Measurements from ENCODE around the gene FBXO34.
"Not testable (repeated sequence)": the region's sequence is repeated elsewhere in the genome, so short reads cannot be mapped to it uniquely, and the experiment has no call there.

Gene FBXO34

DNA sequence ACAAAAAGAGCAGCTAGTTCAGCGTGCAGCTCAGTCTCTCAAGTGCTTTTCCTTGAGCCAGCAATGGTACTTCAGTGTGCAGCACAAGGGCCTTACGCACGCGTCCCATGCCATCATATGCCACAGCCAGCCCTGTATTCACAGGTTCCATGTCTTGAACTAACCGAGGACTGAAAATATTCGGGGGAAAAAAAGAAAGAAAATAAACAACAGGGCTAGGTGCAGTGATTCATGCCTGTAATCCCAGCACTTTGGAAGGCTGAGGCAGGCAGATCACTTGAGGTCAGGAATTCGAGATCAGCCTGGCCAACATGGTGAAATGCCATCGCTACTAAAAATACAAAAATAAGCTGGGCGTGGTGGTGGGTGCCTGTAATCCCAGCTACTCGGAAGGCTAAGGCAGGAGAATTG is 111.8 kb downstream of the FBXO34 start:
- DNase-seq (ENCODE audit: low read depth): not testable (repeated sequence)

DNA sequence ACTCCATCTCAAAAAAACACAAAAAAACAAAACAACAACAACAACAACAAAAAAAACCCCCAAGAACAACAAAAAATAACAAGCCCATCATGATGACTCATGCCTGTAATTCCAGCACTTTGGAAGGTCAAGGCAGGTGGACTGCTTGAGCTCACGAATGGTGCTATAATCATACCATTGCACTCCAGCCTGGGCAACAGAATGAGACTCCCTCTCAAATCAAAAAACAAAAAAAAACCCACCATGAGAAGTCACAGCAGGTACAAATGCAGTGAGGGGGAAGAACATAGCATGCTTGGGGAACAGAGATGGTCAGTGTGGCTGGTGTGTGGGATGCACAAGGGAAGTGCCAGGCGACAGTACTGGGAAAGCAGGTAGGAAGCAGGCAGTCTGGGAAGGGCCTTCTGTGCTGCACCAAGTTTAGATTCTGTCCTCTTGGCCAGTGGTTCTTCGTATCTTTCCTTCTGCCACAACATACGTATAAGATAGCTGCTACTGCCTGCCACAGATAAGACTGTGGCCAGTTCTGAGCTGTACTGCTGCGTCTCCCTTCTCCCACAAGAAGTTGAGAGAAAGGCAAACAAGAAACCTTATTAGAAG is 112.4 kb downstream of the FBXO34 start:
- DNase-seq (ENCODE audit: low read depth): no peak

DNA sequence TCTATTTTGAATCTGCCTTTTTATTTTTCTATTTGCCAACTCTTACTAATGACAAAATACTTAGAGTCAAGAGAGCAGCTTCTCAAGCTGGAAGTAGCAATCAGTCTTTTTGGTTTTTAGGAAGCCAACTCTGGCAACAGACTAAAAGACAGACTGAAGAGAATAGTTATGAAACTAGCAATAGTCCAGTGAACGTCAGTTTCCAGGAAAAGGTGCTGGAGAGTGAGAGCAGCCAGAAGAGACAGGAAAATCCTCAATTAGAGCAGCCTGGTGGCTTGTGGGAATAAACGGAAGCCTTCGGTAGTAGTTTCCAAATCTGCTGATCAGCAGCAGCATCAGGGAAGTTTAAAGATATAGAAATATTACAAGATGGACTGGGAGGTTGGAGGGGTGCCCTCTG is 113.3 kb downstream of the FBXO34 start:
- no peak for DNase-seq (ENCODE audit: low read depth)

DNA sequence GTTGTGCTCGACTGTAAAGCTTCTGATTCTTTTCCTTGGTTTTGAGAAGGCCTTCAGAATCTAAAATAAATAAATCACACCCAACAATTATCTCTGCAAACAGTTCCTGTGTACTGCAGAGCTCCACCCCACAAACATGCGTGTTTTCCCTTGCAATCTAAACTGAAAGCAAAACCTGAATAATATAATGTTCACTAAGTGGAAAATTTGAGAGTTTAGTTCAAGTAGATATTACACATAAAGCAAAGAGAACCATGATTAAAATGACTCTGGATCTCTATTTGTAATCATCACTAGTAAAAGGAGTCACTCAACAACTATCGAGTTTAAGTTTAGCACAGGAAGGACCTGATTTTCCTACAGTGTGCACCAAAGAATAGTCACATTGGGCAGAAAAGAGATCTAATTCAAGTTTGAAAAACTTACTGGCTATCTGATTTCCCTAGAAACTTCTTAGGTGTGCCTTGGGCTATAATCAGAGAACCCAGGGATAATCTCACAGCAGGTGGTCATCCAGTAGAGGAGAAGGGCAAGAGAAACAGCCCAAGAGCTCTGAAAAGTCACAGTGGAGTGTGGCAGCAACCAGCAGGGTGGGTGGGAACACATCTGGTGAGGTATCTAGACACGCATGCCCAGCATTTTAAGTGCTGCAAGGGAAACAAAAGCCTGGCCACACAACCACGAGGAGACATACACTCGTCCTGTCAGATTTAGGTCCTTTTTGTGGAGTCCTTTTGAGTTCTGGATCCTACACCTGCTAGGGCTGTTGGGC is 115.0 kb downstream of the FBXO34 start:
- DNase-seq (ENCODE audit: low read depth): no peak

DNA sequence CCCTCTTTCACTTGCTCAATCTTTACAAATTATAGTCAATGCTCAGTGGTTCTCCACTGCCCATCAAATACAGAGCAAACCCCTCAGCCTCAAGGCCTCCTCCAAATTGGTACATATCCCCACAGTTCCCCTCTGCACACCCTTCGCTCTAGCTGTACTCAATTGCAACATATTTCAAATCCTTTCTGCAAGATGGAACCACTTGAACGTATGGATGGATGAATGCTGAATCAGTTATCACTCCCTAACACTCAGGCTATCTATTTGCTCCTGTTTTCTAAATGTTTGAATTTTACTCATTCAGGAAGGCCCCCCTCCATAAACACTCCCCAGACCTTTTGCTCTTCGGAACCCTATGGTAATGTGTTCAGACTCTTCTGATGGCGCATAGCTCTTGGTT is 115.9 kb downstream of the FBXO34 start:
- no peak for DNase-seq (ENCODE audit: low read depth)

DNA sequence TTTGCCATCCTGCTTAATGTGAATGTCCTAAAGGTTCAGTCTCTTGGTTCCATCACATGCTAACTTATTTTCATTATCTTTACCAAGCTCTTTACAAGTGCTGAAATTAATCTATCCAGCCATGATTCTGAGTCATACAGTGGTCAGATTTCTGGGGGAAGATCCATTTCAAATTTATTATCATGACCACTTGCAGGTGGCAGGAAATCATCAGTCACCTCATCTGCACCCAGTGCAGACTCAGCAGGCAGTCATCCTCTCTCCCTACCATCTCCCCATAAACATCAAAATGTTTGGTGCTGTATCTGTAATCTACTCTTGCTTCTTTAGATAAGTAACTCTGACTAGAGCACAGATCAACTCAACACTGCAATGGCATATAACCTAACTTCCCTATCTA is 116.9 kb downstream of the FBXO34 start:
- DNase-seq (ENCODE audit: low read depth): no peak

DNA sequence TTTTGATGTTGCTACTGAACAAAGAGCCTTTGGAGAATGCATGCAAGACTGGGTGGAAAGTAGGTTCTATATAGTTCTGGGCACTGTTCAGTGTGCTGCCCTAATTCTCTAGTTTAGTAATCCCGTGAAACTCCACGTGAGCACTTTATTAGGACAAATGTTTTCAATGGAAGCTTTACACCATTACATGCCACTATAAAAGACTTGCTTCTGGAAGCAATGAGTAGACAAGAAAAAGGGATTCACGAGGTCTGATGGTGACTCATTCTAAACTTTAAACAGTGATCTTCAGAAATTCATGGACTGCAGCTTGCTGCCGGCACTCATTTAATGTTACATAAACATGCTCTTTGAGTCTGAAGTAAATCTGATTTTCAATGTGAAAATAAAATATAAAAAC is 118.1 kb downstream of the FBXO34 start:
- no peak for DNase-seq (ENCODE audit: low read depth)

DNA sequence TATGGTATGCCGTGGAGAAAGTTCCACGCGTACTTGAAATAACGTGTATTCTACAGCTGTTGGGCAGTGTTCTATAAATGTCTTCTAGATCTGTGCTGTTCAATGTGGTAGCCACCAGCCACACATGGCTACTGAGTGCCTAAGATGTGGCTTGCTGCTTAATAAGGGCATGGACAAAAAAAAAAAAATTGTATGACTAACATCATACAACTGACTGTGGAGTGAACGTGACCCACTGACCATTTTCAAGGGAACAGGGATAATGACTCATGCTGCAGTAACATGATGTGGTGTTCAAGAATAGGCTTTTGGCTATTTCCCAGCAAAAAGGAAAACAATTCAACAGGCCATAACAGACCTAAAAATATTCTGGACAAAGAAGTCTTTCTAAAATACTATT is 127.5 kb downstream of the FBXO34 start:
- no peak for DNase-seq (ENCODE audit: low read depth)

DNA sequence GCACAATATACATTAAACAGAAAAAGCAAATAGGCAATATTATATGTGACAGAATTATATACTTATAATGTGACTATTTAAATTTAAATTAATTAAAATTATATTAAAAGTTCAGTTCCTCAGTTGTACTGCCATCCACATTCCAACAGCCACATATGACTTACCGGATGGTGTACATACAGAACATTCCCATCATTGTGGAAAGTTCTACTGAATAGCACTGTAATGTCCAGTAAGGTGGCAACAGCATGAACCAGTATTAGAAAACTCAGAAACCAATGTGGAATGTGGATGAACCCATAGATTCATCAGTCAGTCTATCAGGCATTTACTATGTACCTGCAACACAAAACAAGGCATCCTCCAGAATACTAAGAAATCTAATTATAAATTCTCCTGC is 128.0 kb downstream of the FBXO34 start:
- no peak for DNase-seq (ENCODE audit: low read depth)

DNA sequence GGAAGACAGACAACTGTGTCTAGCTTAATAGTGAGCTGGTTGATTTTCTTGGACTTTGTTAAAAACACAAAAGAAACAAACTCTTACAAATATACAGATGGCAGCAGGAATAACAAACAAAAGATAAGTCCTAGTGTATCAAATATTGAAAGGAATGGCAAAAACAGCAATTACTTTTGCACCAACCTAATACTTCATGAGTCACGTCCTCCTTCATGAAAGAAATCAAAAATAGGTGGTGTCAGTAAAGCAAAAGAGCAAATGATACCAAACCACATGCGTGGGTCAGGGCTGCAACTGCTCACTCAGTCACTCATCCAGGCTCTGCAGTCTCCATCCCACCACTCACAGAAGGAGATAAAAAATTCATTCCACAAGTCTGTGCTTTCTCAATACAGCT is 128.6 kb downstream of the FBXO34 start:
- no peak for DNase-seq (ENCODE audit: low read depth)

DNA sequence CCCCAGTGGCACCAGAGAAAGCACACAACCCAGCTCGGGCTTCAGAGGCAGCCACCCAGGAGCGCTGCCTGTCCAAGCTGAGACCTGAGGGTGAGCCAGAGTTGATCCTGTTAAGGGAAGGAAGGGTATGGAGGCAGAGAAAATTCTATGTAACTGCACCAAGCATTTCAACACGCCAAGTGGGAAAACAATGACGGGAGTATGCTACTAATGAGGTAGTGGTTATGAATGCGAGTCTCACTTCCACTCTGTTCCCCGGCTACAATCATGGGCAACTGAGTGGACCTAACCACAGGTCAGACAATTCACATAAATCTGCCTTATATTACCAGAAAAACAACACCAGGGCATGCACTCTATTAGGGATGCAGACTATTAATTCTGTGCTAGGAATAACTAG is 130.5 kb downstream of the FBXO34 start:
- DNase-seq (ENCODE audit: low read depth): no peak
